T47D (cell line): ENCODE results near the gene RGS19.

Source experiments
- DNase-seq, 2 experiments: peaks; one replicate each; pipeline versions ENCODE4 v3.0.0 to v3.0.0-alpha.2; 2011 to 2012; ENCODE audit warnings: low read depth in 1 of 2, low spot score in 1 of 2
- JUND ChIP-seq: IDR thresholded peaks from 2 replicates; pipeline ENCODE4 v1.6.1; 2012; ENCODE audit warnings: low read depth
- in situ Hi-C: cut with HindIII; loops from 2 replicates; pipeline ENCODE4 v1.10.0; 2016; ENCODE audit warnings: low sequenced_read_pairs, low pct_unique_long_range_greater_than_20kb

The RGS19 gene

GRCh38 chr20:64038565-64039292, 40.6 kb downstream of the RGS19 start:
- in situ Hi-C loops, result no loop called here
- TF ChIP-seq JUND, result no peak
- peak; percentile 90 to 96 for DNase-seq

DNA sequence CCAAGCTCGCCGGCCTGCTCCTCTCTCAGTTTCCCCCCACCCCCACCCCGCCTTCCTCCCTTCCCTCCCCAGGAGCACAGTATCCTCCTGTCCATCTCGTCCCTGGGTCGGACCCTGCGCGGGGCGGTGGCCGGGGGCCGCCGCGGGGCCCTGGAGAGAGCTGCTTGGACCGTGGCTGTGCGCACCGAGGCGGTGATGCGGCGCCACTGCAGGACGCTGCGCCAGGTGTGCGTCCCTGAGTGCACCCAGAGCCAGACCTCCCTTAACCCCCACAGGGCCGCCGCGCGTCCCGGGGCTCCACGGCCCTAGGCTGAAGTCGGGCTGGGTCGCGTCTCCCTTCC, 41.1 kb downstream of the RGS19 start:
- no peak for TF ChIP-seq JUND
- in situ Hi-C loops, result no loop called here
- DNase-seq, result no peak

DNA sequence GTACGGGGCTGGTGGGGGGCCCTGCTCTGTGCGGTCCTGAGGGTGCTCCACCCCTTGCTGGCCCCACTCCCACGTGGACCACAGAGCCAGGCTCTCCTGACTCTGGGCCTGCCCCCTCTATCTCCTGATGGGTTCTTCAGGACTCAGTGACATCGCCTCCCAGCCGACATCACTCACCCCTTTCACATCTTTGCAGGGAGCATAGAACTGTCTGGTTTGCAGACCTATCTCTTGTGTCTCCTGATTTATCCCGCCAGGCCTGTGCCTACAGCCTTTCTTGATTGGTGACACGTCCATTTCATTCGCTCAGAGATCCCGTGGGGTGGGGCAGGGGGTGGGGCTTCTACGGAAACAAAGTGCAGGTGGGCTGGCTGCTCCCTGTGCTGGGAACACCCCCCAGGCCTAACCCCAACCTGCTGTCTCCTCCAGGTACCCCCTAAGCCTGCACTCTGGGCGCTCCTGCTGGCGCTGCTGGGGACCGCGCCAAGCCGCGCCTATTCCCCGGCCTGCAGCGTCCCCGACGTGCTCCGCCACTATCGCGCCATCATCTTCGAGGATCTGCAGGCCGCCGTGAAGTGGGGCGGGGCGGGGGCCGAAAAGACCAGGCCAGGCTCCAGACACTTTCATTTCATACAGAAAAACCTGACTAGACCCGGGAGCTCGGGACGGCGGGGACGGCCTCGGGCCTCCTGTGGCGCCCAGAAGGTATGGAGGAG, 41.7 kb downstream of the RGS19 start:
- in situ Hi-C loops, result no loop called here
- no peak for TF ChIP-seq JUND
- no peak for DNase-seq

DNA sequence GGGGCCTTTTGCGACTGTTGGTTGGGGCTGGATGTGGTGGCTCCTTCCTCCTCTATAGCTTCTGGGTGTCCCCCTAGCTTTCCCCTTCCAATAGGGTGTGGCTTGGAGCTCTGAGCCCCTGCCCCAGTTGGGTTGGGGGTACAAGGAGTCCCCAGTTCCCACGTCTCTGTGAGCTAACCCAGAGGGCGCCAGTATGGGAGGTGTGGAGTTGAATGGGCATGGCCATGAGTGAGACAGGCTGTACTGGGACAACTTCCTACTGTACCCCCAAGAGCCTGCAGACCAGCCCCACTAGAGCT, 42.2 kb downstream of the RGS19 start:
- no peak for TF ChIP-seq JUND
- in situ Hi-C loops, result no loop called here

DNA sequence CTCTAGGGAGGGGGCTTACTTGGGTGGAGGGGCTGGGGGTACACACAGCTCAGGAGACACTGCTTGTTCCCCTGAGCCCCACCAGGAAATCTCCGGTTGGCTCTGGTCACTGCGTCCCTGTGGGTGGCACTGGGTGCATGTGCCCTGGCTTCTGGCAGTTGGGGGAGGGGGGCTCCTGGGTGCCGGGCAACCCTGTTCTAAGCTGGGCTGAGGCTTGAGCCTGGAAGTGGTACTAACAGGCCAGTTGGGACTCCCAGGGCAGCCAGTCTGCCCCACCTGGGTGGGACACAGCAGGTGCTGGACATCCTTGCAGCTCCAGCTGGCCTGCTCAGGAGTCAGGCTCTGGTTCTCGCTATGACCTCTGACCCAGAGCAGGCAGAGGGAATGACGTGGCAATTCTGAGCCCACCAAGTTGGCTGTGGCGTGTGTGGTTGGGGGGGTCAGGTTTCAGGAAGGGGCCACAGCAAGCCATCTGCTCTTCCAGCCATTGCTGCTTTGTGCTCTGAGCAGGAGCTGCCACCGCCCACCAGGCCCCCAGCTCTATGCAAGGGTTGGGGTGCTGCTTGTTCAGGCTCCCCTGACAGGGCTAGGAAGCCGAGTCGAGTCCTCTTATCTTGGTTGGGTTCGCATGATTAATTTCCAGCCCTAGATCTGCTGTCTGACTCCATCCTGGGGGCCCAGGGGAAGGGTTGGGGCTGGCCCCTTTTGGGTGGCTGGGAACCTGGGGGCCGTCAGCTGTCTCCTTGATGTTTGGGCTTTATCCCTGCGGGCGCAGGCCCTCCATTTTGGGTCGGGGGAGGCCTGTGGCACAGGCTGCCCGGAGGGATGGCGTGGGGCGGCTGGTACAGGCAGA, 42.7 kb downstream of the RGS19 start:
- DNase-seq, result no peak
- no peak for TF ChIP-seq JUND
- in situ Hi-C loops, result no loop called here

More for the DNA sequence above, 42.2 kb downstream of the RGS19 start:
- DNase-seq, result no peak

DNA sequence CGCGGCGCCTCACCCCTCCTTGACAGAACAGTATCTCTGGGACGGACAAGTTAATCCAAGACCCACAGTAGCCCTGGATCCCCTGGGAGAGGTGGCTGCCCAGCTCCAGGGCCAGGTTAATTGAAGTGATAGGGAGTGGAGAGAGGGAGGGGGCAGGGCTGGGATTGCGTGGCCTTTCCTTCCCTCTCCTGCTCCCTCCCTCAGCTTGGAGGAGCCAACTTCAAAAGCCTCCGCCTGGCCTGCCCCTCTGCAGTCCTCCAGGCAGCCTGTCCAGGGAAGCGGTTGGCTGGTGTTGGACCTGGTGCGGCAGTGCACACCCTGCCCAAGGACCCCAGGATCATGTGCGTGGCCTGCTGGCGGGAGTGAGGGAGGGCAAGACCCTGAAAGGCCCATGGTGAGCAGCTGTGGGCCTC, 43.4 kb downstream of the RGS19 start, which contains the start of gene C20orf204:
Gene C20orf204 (plus strand): TSS at position 250 of the 413 bp plus-strand sequence. CDS start 142 bp downstream, at position 392.
- no peak for DNase-seq
- TF ChIP-seq JUND, result no peak
- in situ Hi-C loops, result no loop called here

DNA sequence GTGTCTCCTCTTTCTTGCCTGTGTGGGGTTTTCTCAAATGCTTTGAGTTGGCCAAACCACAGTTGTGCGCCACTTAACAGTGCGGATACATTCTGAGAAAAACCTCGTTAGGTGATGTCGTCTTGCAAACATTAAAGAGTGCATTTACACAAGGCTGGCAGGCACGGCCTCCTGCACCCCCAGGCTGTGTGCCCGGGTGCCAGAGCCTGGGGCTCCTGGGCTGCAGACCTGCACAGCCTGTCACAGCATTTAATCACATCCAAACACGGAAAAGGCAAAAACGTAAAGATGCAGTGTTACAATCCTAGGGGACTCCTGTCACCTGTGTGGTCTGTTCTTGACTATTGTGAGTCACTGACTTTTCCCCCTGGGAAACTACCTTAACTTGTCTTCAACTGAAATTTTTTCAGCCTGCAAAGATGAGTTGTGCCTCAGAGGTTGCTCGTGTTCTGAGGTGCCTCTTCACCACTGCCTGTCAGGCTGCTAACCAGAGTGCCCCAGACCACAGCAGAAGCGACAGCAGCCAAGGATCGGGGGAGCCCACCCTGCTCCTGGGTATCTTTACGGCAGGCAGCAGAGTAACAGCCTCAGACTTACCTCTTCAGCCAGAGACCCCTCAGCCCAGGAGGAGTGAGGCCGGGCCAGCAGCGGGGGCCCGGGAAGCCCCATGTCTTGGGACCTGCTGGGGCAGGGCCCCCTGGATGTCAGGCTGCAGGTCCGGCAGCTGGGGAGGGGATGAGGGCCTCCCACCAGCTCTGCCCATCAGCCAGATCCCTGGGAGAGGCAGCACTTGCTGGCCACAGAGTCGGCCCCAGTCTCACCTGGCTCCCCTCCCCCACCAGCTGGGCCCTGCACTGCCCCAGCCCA, 44.0 kb downstream of the RGS19 start:
- in situ Hi-C loops, result no loop called here

GRCh38 chr20:64033981-64034493, 45.3 kb downstream of the RGS19 start:
- DNase-seq, result no peak
- no peak for TF ChIP-seq JUND
- in situ Hi-C loops, result no loop called here

More for the DNA sequence above, 44.0 kb downstream of the RGS19 start:
- no peak for DNase-seq
- TF ChIP-seq JUND, result no peak

DNA sequence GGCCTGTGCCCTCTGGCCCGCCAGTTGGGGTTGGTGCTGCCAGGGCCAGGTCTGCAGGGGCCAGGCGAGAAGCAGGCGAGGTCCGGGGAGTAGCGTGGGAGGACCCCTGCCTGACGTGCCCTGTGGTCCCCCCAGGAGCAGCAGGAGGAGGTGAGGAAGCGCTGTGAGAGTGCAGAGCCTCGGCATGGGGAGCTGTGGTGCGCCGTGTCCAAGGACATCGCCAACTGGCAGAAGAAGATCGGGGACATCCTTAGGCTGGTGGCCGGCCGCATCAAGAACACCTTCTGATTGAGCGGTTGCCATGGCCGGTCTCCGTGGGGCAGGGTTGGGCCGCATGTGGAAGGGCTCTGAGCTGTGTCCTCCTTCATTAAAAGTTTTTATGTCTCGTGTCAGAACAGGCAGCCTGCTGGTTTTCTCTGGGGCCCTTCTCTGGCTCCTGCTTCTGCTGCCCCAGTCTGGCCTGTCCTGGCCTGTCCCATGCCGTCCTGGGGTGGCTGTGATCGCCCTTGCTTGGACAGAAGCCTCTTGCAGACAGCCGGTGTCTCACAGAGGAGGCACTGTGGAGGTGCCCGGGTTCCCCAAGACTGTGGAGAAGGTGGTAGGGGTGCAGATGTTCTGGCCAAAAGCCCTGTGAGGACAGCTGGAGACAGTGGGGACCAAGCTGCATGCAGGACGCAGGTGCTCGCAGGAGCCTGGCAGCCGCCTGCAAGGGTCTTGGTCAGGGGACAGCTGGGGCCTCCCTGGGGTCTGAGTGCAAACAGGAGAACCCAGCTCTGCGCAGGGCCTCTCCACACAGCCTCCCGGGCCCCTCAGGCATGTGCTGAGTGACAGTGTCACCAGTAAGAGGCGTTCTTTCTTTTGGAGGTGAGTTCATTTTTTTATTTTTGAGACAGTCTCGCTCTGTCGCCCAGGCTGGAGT, 46.4 kb downstream of the RGS19 start:
- in situ Hi-C loops, result no loop called here
- DNase-seq, result no peak
- no peak for TF ChIP-seq JUND

- no peak for TF ChIP-seq JUND
- in situ Hi-C loops, result no loop called here
- DNase-seq, result no peak
Measured at GRCh38 chr20:64031822-64032314, 47.5 kb downstream of the RGS19 start.
